Activated CD8-positive, alpha-beta T cell treated with anti-CD3 and anti-CD28 coated beads for 36 hours (primary cell): Measurements from ENCODE around the gene ZNF292. TPM values are rescaled to one million over a fixed set of nuclear protein-coding genes. Genes with fewer than 3 reads are reported as not detected.

ENCODE experiments used
- ATAC-seq: fragments of 200-7000 bp; cut with Tn5 transposase; one replicate; pipeline ENCODE4 v1.10.0; 2021; ENCODE audit warnings: mild to moderate bottlenecking, moderate library complexity
- CTCF ChIA-PET: fragments of 350-600 bp; sonication (Branson Sonifier 250); formaldehyde crosslinking; loops from one replicate; lab custom pipeline; 2021; ENCODE audit warnings: antibody characterized with exemption; lab: Charles Lee
- POLR2A ChIA-PET: fragments of 350-600 bp; sonication (Branson Sonifier 250); formaldehyde crosslinking; loops from one replicate; lab custom pipeline; 2021; ENCODE audit warnings: antibody characterized with exemption; lab: Charles Lee
- DNase-seq: peaks from one replicate; pipeline ENCODE4 v3.0.0-alpha.2; 2020
- H3K27ac Mint-ChIP-seq: one replicate; pipeline ENCODE4 v1.8.0; 2021; ENCODE audit warnings: mild to moderate bottlenecking, mixed read lengths
- H3K27me3 Mint-ChIP-seq: one replicate; pipeline ENCODE4 v1.8.0; 2021; ENCODE audit warnings: mixed read lengths
- H3K36me3 Mint-ChIP-seq: one replicate; pipeline ENCODE4 v1.8.0; 2021; ENCODE audit warnings: low read depth, mixed read lengths
- H3K4me1 Mint-ChIP-seq: one replicate; pipeline ENCODE4 v1.8.0; 2021; ENCODE audit warnings: low read depth, mixed read lengths
- H3K4me3 Mint-ChIP-seq: one replicate; pipeline ENCODE4 v1.8.0; 2021; ENCODE audit warnings: mild to moderate bottlenecking, moderate library complexity, mixed read lengths
- H3K9me3 Mint-ChIP-seq: one replicate; pipeline ENCODE4 v1.8.0; 2021; ENCODE audit warnings: mixed read lengths
- CTCF ChIP-seq: fragments of 200-600 bp; IDR thresholded peaks from one replicate; pipeline ENCODE4 v1.8.0; 2022; ENCODE audit warnings: antibody characterized with exemption, mild to moderate bottlenecking
- intact Hi-C: fragments of 100-400 bp; cut with micrococcal nuclease; formaldehyde crosslinking; loops from one replicate; pipeline ENCODE4 v1.10.0; 2022
- total RNA-seq, 2 experiments: library from RNA; stranded (reverse); gene quantifications; one replicate each; pipeline ENCODE4 v1.2.3, GENCODE V29; 2021

ZNF292 gene
- total RNA-seq, 2 experiments from 2014 or later, result 76.4 to 78.3 TPM

GRCh38 chr6:87277123-87277522, 121.8 kb downstream of the ZNF292 start:
- H3K4me3 Mint-ChIP-seq, result no peak overlapping the region
- H3K9me3 Mint-ChIP-seq, result no peaks in the 10 kb centered on the region
- peaks cover 7% of the 10 kb centered on the region for H3K4me1 Mint-ChIP-seq
- intact Hi-C loops, result no loop called here
- CTCF ChIA-PET, result interaction anchor here (0.6 to 2.7 kb wide), 4 partner anchors 22 to 198 kb away, joined by 3 to 8 read pairs (median 4); no protein-coding TSS in a partner anchor
- H3K27ac Mint-ChIP-seq, result no peak overlapping the region
- DNase-seq, result no peak
- peak; percentile 45 for ATAC-seq
- no peaks in the 10 kb centered on the region for H3K36me3 Mint-ChIP-seq
- no peak for TF ChIP-seq CTCF
- POLR2A ChIA-PET, result interaction anchor here (1.1 kb wide), 1 partner anchor 9 kb away, joined by 3 read pairs; no protein-coding TSS in a partner anchor
- no peaks in the 10 kb centered on the region for H3K27me3 Mint-ChIP-seq

GRCh38 chr6:87279196-87279595, 123.8 kb downstream of the ZNF292 start:
- H3K9me3 Mint-ChIP-seq, result no peaks in the 10 kb centered on the region
- H3K36me3 Mint-ChIP-seq, result no peaks in the 10 kb centered on the region
- CTCF ChIA-PET, result interaction anchor here (1.8 kb wide), 1 partner anchor 200 kb away, joined by 6 read pairs; no protein-coding TSS in a partner anchor
- H3K4me3 Mint-ChIP-seq, result no peak overlapping the region
- TF ChIP-seq CTCF, result no peak
- ATAC-seq, result no peak
- no peaks in the 10 kb centered on the region for H3K27me3 Mint-ChIP-seq
- H3K4me1 Mint-ChIP-seq, result peaks cover 7% of the 10 kb centered on the region
- intact Hi-C loops, result no loop called here
- no peak overlapping the region for H3K27ac Mint-ChIP-seq
- no peak for DNase-seq
- POLR2A ChIA-PET, result interaction anchor here (1.0 kb wide), 1 partner anchor 19 kb away, joined by 3 read pairs; no protein-coding TSS in a partner anchor

GRCh38 chr6:87281426-87281825, 126.1 kb downstream of the ZNF292 start:
- CTCF ChIA-PET, result interaction anchor here (1.0 kb wide), 1 partner anchor 142 kb away, joined by 3 read pairs; no protein-coding TSS in a partner anchor
- no peak for ATAC-seq

GRCh38 chr6:87282743-87283142, 127.4 kb downstream of the ZNF292 start:
- H3K36me3 Mint-ChIP-seq, result no peaks in the 10 kb centered on the region
- peaks cover 7% of the 10 kb centered on the region for H3K4me1 Mint-ChIP-seq
- no peak overlapping the region for H3K27ac Mint-ChIP-seq
- CTCF ChIA-PET, result no interaction called here
- intact Hi-C loops, result no loop called here
- no peaks in the 10 kb centered on the region for H3K27me3 Mint-ChIP-seq
- no peak for TF ChIP-seq CTCF
- ATAC-seq (no peak), DNase-seq (no peak)
- H3K9me3 Mint-ChIP-seq, result no peaks in the 10 kb centered on the region
- H3K4me3 Mint-ChIP-seq, result no peak overlapping the region
- POLR2A ChIA-PET, result no interaction called here

More at GRCh38 chr6:87281426-87281825, 126.1 kb downstream of the ZNF292 start:
- TF ChIP-seq CTCF, result no peak
- intact Hi-C loops, result no loop called here
- POLR2A ChIA-PET, result no interaction called here
- Mint-ChIP-seq H3K27me3 (no peaks in the 10 kb centered on the region), H3K4me1 (peaks cover 7% of the 10 kb centered on the region), H3K9me3 (no peaks in the 10 kb centered on the region), H3K27ac (no peak overlapping the region), H3K4me3 (no peak overlapping the region), H3K36me3 (no peaks in the 10 kb centered on the region)
- DNase-seq, result no peak

GRCh38 chr6:87283461-87283860, 128.1 kb downstream of the ZNF292 start:
- POLR2A ChIA-PET, result no interaction called here
- DNase-seq (no peak), ATAC-seq (no peak)
- no peak for TF ChIP-seq CTCF
- H3K27ac Mint-ChIP-seq, result no peak overlapping the region
- H3K4me1 Mint-ChIP-seq, result peaks cover 7% of the 10 kb centered on the region
- CTCF ChIA-PET, result interaction anchor here (0.8 kb wide), 1 partner anchor 144 kb away, joined by 3 read pairs; no protein-coding TSS in a partner anchor
- intact Hi-C loops, result no loop called here
- no peak overlapping the region for H3K4me3 Mint-ChIP-seq
- H3K27me3 Mint-ChIP-seq, result peaks cover 2% of the 10 kb centered on the region
- H3K9me3 Mint-ChIP-seq, result no peaks in the 10 kb centered on the region
- no peaks in the 10 kb centered on the region for H3K36me3 Mint-ChIP-seq
